GM19023 (cell line): ENCODE data around the gene TRAF1.

Experiments used
- ATAC-seq: cut with Tn5 transposase; IDR thresholded peaks from one replicate; pipeline ENCODE4 v1.9.1; 2021; ENCODE audit warnings: mild to moderate bottlenecking, moderate library complexity; ENCODE audit not compliant: unreplicated experiment

Gene TRAF1

DNA sequence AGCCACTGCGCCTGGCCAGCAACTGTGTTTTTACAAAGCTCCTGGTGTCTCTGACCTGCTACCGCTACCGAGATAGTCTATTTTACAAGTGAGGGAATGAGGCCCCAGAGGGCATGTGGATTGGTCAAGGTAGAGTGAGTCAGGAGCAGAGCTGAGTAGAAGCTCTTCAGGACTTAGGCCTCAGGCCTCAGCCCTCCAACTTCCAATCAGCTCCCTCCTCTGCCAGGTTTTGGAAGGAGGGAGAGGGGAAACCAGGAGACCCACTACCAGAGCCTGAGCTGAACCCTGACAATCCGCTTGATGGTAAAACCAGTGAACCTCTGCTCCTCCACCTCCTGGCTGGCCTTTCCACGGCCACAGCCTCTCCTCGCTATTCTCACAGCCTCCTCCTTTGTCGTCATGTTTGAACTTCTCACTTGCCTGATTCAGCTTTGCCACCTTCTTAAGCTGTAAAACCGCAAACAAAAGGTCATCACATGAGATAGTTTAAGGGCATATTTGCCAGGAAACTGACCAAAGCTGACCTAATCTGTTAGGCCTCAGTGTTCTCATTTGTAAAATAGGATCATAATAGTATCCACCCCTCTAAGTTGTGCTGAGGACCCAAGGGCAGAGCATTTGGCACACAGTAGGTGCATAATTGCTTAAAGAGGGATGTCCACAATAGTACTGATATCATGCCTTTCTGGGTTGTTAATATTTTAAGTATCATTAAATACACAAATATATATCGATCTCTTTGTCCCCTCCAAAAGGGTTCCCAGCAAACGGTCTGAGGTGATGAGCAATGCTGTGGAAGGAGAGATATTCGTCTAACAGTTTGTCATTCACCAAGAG is 1.7 kb downstream of the TRAF1 start:
- ATAC-seq: no peak

DNA sequence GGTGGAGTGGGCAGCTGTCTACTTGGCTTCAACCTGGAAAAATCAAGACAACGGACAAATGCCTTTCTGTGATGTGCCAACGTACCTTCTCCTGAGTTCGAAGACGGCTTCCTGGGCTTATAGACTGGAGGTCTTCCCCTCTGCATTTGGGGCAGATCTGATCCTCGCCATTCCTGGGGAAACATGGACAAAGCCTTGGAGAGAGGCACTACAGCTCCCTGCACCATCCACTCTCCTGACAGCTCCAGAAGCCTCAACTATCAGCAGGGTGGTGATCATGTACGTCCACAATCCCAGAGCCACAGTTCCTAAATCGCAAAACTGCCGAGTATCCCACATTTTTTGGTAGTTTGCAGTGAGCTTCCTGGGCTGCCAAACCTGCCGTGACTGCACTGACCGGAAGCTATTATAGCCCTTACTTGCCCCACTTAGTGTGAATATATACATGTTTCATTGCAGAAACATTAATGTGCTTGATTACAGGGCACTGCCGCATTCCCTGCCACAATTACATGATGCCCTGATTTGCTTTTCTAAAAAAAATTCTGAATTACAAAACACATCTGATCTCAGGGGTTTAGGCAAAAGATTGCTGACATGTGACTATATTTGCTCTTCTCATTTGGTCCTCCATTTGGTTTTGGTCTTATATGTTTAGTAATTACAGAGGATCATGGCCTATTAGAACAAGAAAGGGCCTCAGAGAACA is 2.8 kb downstream of the TRAF1 start:
- no peak for ATAC-seq

- no peak for ATAC-seq
Observed at GRCh38 chr9:120922404-120923195, 4.0 kb downstream of the TRAF1 start.

DNA sequence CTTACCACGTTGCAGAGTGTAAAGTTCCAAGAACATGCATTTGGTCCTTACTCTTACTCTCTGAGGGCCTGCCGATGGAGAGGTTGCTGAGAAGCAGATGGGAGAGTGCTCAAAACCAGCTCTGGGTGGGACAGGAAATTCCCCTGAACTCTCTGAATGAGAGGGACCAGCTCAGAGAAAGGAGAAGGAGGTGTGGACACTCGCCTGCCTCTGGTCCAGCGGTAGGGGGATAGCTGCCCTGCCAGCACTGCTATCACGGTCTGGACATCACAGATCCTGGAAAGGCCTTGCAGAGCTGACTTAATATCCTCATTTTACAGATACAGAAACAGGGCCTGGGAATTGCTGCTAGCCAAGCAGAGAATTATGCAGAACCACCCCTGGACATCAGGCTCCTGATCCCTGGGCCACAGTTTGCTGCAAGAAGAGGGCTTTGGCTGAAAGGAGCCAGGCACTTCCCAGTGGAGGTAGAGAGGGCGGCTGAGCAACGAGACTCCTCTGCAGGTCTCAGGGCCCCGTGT is 4.9 kb downstream of the TRAF1 start:
- no peak for ATAC-seq

DNA sequence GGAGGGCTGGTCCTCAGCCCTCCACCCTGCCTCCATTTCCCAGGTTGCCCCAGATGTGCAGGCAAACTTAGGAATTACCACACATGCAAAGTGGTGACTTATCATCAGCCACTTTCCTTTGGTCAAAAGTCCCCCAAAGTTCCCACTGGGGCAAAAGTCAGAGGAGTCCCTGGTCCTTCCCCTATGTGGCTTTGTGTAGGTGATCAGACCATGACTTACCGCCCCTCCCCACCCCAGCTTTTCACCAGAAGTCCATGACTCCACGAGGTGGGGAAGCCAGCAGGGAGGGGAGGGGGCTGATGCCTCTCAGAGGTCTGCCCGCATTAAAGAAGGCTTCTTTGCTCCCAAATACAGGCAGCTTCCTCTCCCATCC is 5.8 kb downstream of the TRAF1 start:
- ATAC-seq: peak; percentile 38

DNA sequence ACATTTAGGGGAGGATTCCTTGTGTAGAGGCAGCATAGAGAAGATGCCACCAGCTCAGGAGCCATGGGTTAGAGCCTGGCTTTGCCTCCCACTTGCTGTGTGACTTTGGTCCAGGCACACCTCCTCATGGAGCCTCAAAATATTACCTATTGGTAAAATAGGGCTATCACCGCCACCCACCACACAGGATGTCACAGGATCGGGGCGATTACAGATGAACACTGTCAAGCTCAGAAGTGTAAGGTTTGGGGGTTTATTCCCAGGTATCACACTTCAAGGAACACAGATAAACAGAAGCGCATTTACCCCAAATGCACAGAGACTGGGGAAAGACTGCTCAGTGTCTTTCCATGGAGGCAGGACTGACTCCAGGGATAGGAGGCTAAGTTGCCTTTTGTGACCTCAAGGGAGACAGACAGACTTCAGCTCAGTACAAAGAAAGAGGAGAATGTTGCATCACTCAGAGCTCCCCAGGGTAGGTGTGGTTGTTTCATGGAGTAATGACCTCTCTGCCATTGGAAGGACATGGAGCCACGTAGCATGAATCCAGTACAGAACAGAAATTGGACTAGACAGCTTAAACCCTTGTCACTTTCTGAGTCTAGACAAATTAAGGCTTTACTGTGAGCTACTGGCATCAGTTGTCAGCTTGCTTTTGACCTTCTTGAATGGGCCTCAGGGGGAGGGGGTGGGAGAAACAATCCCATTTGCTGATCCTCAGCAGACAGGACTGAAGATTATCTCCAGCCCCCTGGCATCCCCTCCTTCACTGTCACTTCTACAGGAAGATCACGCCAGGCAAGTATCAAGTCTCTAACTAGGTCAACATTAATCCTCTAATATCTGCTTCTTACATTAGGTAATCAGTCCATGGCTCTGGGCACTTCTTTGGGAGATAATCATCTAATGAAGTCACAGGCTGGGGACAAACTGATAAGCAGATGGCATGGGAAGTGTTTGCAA is 6.5 kb downstream of the TRAF1 start:
- ATAC-seq: no peak

DNA sequence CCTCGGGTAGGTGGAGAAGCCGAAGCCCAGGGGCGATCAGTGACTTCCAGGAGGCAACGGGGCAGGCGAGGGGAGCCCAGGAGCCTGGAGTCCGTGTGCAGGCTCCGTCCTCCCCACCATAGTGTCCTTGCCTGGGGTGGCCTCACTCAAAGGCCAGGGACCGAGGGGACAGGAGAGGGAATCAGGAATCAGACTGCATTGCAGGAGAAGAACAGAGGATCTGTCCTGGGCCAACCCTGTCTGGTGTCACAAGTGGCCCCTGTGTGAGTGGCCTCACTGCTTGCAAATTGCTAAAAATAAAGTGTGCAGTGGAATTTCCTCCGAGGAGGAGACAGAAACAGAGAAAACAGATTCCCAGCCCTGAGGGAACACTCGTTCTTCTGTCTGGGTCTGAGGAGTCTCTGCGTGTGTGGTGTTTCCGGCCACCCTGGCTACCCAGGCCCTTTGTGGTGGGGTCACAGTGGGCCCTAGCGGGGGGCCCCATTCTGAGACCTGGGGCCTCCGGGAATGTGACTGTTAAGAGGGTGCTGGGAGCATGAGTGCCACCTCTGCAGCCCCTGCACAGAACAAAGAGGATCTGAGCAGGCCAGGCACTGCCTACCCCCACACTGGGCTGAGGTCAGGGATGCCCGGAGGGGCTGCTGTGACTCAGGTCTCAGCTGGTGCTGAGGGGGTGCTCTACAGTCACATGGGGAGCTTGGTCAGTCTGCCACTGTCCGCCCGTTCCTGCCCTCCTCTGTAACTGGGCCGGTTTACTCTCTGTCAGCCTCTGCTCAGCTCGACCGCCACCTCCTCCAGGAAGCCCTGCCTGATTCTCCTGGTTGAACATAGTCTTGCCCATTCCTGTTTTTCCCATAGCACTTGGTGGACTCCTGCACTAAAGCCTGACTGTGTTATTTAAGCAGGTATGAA is 7.4 kb downstream of the TRAF1 start:
- no peak for ATAC-seq

DNA sequence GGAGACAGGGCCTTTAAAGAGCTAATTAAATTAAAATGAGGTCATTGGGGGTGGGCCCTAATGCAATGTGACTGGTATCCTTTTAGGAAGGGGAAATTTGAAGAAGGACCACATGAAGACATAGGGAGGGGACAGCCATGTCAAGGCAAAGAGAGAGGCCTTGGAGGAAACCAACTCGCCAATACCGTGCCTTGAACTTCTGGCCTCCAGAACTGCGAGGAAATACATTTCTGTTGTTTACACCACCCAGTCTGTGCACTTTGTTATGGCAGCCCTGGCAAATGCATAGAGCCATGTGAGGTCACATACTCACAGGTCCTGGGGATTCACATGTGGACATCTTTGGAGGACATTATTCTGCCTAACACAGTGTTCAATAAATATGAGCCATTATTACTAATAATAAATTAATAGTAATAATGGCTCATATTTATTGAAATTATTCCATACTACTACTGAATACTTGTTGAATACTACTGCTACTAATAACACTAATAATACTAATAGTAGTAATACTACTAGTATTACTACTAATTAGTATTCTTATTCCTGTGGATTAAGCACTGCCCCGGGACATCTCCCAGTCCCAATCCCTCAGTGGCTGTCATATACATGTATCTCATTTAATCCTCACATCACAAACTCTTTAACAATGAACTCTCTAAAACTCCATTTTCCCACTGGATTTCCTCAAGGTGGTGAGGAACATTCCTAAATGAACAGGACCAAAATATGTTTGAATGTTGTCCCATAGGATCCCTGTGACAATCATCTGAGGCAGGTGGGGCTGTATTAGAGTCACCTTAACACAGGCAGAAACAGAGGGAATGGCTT is 8.4 kb downstream of the TRAF1 start:
- no peak for ATAC-seq

GRCh38 chr9:120916991-120917880 is 9.4 kb downstream of the TRAF1 start:
- ATAC-seq: no peak

- ATAC-seq: no peak
Observed at GRCh38 chr9:120916588-120916987, 10.0 kb downstream of the TRAF1 start.

DNA sequence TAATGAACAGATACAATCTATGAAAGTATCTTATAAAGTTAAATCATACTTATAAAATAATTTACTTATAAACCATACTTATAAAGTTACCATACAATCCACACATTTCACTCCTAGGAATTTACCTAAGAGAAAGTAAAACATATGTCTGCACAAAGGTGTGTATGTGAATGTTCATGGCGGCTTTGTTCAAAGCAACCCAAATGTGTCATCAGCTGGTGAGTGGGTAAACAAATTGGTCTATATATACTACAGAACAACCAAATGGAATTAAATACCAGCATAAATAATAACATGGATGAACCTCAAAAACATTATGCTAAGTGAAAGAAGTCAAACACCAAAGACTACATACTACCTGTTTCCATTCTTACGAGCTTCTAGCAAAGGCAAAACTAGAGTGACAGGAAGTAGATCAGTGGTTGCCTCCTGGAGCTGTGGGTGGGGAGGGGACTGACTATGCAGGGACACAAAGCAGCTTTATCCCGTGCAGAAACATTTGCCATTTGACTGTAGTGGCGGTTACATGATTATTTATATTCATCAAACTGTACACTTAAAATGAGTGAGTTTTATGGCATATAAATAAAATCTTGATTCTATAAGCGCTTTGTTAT is 10.6 kb downstream of the TRAF1 start:
- ATAC-seq: no peak

- ATAC-seq: no peak
Observed at GRCh38 chr9:120914953-120915352, 11.6 kb downstream of the TRAF1 start.

GRCh38 chr9:120914396-120914795 is 12.2 kb downstream of the TRAF1 start:
- no peak for ATAC-seq

GRCh38 chr9:120913647-120914264 is 12.8 kb downstream of the TRAF1 start:
- no peak for ATAC-seq

DNA sequence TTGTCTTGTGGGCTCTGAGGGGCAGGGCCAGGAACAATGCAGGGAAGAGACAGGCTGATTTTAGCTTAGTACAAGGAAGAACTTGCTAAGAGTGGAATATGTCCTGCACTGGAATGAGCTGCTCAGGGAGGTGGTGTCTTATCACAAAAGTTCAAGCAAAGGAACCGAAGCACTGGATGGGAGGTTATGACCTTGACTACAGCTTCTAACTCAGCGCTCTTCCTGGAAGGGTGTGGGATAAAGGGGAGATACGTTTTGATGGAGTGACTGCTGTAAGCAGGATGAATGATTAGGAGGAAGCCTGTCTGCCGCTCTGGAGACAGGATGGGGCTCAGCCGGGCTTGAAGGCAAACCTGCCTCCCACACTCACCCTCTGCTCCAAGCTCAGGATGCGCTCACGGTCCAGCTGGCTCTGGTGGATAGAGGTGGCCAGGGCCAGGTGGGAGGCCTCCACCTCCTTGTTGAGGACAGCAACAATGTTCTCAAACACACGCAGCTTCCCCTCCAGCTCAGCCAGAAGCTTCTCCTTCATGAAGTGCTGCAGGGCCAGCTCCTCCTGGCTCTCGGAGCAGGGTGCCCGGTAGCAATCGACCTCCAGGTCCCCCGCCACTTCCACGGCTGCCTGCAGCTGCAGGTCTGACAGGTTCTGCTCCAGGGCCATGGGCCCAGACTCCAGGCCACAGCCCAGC is 13.5 kb downstream of the TRAF1 start:
- ATAC-seq: no peak

DNA sequence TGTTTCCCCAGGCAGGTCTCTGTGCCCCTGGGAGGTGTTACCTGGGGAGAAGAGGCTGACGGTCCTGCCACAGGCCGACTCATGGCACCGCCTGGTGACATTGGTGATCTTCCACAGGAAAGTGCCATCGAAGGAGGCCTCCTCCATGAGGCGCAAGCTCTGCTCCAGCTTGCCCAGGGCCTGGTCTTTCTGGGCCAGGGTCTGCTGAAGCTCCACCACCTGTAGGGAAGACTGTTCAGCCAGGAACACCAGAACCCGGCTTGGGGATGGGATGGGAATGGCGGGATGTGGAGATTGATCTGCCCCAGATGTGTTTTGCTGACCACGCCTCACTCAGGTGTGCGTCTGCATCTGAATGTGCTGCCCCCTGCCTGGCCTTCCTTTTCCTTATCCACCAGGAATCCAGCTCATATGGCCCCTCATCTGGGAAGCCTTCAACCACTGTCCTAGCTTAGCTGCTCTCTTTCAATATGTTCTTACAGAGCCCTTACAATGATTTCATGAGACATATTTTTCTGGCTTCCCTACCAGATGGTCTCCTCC is 15.2 kb downstream of the TRAF1 start:
- ATAC-seq: no peak
